Suprapubic skin (tissue), 4 donors: ENCODE measurements around the gene CPPED1. TPM values are rescaled to one million over a fixed set of nuclear protein-coding genes. Genes with fewer than 3 reads are reported as not detected.

Experiments used
- DNase-seq, 2 donors: peaks; one replicate each; pipeline ENCODE4 v3.0.0-alpha.2; 2019; ENCODE audit warnings: low spot score in 2 of 2
- H3K27ac ChIP-seq: fragments of 200-600 bp; sonication (generic); one replicate; pipeline ENCODE4 v1.5.1; 2019
- H3K27me3 ChIP-seq: fragments of 200-600 bp; sonication (generic); one replicate; pipeline ENCODE4 v1.5.1; 2019
- H3K36me3 ChIP-seq: fragments of 200-600 bp; sonication (generic); one replicate; pipeline ENCODE4 v1.5.1; 2019
- H3K4me1 ChIP-seq: fragments of 200-600 bp; sonication (generic); one replicate; pipeline ENCODE4 v1.5.1; 2019
- H3K4me3 ChIP-seq: fragments of 200-600 bp; sonication (generic); one replicate; pipeline ENCODE4 v1.5.1; 2019; ENCODE audit warnings: mild to moderate bottlenecking
- H3K9me3 ChIP-seq: fragments of 200-600 bp; sonication (generic); one replicate; pipeline ENCODE4 v1.5.1; 2019
- CTCF ChIP-seq, 2 donors: fragments of 200-600 bp in 1 of 2; fragments of 450-650 bp in 1 of 2; sonication (generic) in 1 of 2; IDR thresholded peaks; one replicate each; pipeline ENCODE4 v1.5.1; 2016 to 2019; ENCODE audit warnings: antibody characterized with exemption in 2 of 2, mild to moderate bottlenecking in 1 of 2, moderate library complexity in 1 of 2
- EP300 ChIP-seq: sonication (generic); formaldehyde crosslinking; IDR thresholded peaks from one replicate; pipeline ENCODE4 v1.6.1; 2017; ENCODE audit warnings: antibody characterized with exemption
- POLR2A ChIP-seq, 2 donors: fragments of 450-650 bp; IDR thresholded peaks; one replicate each; pipeline ENCODE4 v1.6.1; 2017; ENCODE audit warnings: antibody characterized with exemption in 2 of 2, mild to moderate bottlenecking in 2 of 2, moderate library complexity in 2 of 2
- POLR2AphosphoS5 ChIP-seq, 3 donors: sonication (generic); formaldehyde crosslinking; IDR thresholded peaks; one replicate each; pipeline ENCODE4 v1.6.1; 2017; ENCODE audit warnings: antibody characterized with exemption in 3 of 3
- WGBS: methylation state at CpG from one replicate; pipeline ENCODE4 v1.1.5; 2018; 5-methylcytosine and 5-hydroxymethylcytosine counted together
- total RNA-seq, 4 donors: library from RNA; depleted of rRNA; stranded (reverse); fragments of >200 nt; gene quantifications; one replicate each; pipeline ENCODE4 v1.1.0, GENCODE V29; 2016

CPPED1 gene
- total RNA-seq, 4 donors from 2014 or later = 8.7 to 13.3 (median 10.7) TPM

- DNase-seq = no peak
- H3K4me1 ChIP-seq = no peaks in the 10 kb centered on the region
- no peak for TF ChIP-seq CTCF (IDR thresholded peaks at IDR 0.05)
- no peaks in the 10 kb centered on the region for H3K36me3 ChIP-seq
- WGBS = 90% methylated on average over 9 of the region's 9 CpGs
- H3K27me3 ChIP-seq = no peaks in the 10 kb centered on the region
- H3K27ac ChIP-seq = no peak overlapping the region
- no peaks in the 10 kb centered on the region for H3K9me3 ChIP-seq
- H3K4me3 ChIP-seq = no peak overlapping the region
Measured at GRCh38 chr16:12750554-12750918, 53.2 kb downstream of the CPPED1 start.

DNA sequence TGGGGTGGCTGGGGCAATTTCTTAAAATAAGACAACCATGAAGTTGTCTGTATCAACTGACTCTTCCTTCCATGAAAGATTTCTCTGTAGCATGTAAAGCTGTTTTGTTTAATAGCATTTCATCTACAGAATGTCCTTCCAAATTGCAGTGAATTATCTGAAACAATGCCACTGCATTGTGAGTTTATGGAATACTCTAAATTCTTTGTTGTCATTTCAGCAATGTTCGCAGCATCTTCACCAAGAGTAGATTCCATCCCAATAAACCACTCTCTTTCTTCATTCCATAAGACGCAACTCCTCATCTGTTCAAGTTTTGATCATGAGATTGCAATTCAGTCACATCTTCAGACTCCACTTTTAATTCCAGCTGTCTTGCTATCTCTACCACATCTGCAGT, 54.6 kb downstream of the CPPED1 start:
- Histone ChIP-seq H3K27me3 (no peaks in the 10 kb centered on the region), H3K36me3 (no peaks in the 10 kb centered on the region), H3K9me3 (peaks cover 6% of the 10 kb centered on the region), H3K4me3 (no peak overlapping the region), H3K4me1 (no peaks in the 10 kb centered on the region), H3K27ac (no peak overlapping the region)
- no peak for DNase-seq
- TF ChIP-seq EP300 = no peak
- no peak for TF ChIP-seq POLR2A (IDR thresholded peaks at IDR 0.05)
- TF ChIP-seq CTCF (IDR thresholded peaks at IDR 0.05) = no peak
- no peak for TF ChIP-seq POLR2AphosphoS5 (IDR thresholded peaks at IDR 0.05)
- WGBS = 62% methylated on average over 2 of the region's 2 CpGs

DNA sequence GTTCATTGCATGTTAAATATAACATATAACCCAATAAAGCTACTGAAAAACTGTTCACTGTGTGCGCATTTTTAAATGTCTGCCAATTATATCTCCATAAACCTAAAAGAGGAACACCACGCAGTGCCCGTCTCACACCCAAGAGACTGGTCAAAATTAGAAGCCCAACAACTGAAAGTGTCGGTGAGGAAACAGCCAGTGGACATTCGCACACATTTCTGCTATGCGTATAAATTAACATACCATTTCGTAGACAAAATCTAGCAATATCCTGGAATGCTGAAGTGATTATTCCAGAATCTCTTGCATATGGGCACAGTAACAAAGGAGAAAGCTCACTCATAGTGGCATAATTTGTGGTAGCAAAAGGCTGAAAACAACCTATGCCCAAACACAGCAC, 55.9 kb downstream of the CPPED1 start:
- 96% methylated on average over 7 of the region's 7 CpGs for WGBS
- DNase-seq = no peak
- H3K9me3 ChIP-seq = peaks cover 6% of the 10 kb centered on the region
- no peak for TF ChIP-seq POLR2A (IDR thresholded peaks at IDR 0.05)
- no peak for TF ChIP-seq POLR2AphosphoS5 (IDR thresholded peaks at IDR 0.05)
- TF ChIP-seq CTCF (IDR thresholded peaks at IDR 0.05) = no peak
- no peak for TF ChIP-seq EP300
- H3K27me3 ChIP-seq = no peaks in the 10 kb centered on the region
- H3K4me3 ChIP-seq = no peak overlapping the region
- no peaks in the 10 kb centered on the region for H3K4me1 ChIP-seq
- no peaks in the 10 kb centered on the region for H3K36me3 ChIP-seq
- H3K27ac ChIP-seq = no peak overlapping the region

DNA sequence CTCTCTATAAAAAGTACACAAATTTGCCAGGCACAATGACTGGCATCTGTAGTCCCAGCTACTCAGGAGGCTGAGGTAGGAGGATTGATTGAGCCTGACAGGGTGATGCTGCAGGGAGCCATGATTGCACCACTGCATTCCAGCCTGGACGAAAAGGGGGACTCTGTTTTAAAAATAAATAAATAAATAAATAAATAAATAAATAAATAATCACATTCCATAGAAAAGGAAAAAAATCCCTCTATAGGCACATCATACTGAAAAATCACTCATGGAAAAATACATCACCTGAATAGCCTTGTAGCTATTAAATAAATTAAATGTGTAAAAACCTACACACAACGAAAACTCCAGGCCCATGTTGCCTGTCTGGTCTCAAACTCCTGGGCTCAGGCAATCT, 56.4 kb downstream of the CPPED1 start:
- no peak overlapping the region for H3K27ac ChIP-seq
- TF ChIP-seq CTCF (IDR thresholded peaks at IDR 0.05) = no peak
- TF ChIP-seq EP300 = no peak
- TF ChIP-seq POLR2A (IDR thresholded peaks at IDR 0.05) = no peak
- no peak for TF ChIP-seq POLR2AphosphoS5 (IDR thresholded peaks at IDR 0.05)
- WGBS = 98% methylated on average over 2 of the region's 2 CpGs

DNA sequence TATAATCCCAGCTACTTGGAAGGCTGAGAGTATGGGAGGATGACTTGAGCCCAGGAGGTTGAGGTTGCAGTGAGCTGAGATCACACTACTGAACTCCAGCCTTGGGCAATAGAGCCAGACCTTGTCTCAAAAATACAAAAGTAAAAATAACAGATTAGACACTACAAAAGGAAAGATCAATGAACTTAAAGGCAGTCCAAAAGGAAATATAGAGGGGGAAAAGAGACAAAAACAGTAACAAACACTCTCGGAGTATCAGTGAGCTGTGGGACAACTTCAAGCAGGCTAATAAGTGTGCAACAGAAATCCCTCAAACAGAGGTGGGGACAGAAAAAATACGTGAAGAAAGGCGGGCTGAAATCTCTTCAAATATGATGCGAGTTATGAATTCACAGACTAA, 58.8 kb downstream of the CPPED1 start:
- no peak overlapping the region for H3K27ac ChIP-seq
- DNase-seq = no peak
- no peaks in the 10 kb centered on the region for H3K27me3 ChIP-seq
- TF ChIP-seq CTCF (IDR thresholded peaks at IDR 0.05) (no peak), POLR2A (IDR thresholded peaks at IDR 0.05) (no peak), POLR2AphosphoS5 (IDR thresholded peaks at IDR 0.05) (no peak), EP300 (no peak)
- H3K4me3 ChIP-seq = no peak overlapping the region
- no peaks in the 10 kb centered on the region for H3K36me3 ChIP-seq
- no peaks in the 10 kb centered on the region for H3K4me1 ChIP-seq
- 94% methylated on average over 4 of the region's 4 CpGs for WGBS
- peaks cover 6% of the 10 kb centered on the region for H3K9me3 ChIP-seq

More for the DNA sequence above, 56.4 kb downstream of the CPPED1 start:
- Histone ChIP-seq H3K27me3 (no peaks in the 10 kb centered on the region), H3K4me3 (no peak overlapping the region), H3K36me3 (no peaks in the 10 kb centered on the region), H3K9me3 (peaks cover 6% of the 10 kb centered on the region), H3K4me1 (no peaks in the 10 kb centered on the region)
- DNase-seq = no peak
